Measurements from ENCODE around the gene CCDC150. TPM values are rescaled to one million over a fixed set of nuclear protein-coding genes. Genes with fewer than 3 reads are reported as not detected.
"Not testable (repeated sequence)": the region's sequence is repeated elsewhere in the genome, so short reads cannot be mapped to it uniquely, and the experiment has no call there.

CCDC150 gene
- total RNA-seq, 2 donors from 2014 or later, result 0.56 to 1.7 TPM

DNA sequence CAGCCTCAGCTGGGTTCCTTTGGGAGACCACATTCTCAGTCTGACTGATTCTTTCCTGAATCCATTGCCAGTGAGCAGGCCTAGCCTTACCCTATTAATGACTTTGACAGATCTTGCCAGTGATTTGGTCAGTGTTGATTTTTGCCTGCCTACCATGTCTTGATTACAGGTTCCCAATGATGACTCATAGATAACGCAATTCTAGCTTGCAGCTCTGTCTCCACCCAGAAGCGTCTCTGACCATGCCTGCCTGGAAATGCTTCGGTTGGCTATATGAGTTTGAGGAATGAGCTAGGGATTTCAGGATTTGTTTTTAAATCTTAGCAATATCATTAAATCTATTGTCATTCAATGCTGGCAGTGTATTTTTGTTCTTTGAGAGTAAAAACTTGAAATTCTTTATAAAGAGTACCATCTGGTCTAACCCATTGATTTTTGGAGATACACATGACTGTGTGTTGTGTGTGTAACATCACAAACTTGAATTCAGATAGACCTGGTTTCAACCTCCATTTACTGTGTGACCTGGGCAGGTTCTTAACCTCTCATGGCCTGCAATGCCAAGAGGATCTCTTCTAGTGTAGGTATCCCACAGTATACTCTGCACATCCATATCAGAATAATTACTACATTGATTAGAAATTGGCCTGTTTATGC lies 57.0 kb downstream of the CCDC150 start:
- intact Hi-C loops (cut with DNase I), result loop anchor here in 1 of 2 donors (2.0 kb wide), 1 partner anchor 38 kb away; no protein-coding TSS in a partner anchor
- no peak for DNase-seq (ENCODE audit: low spot score)

DNA sequence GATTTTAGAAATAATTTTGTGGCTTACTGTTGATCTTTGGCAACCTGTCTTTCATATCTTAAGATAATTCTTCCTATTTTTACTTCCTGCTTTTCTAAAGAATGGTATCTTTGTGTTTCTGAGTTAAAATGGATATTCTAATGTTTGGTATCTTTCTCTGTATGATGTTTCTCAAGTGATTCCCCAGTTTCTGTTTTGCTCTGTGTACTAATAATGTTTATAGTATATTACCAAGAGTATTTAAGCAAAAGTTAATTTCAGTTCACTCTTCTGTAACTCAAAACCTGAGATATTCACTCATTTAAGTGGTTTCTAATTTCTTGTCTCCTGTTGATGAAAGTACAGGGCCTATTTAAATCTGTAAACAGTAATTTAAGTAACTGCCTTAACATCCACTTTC lies 58.3 kb downstream of the CCDC150 start:
- intact Hi-C loops (cut with DNase I), result loop anchor here in 1 of 2 donors (2.0 kb wide), 1 partner anchor 37 kb away; no protein-coding TSS in a partner anchor

DNA sequence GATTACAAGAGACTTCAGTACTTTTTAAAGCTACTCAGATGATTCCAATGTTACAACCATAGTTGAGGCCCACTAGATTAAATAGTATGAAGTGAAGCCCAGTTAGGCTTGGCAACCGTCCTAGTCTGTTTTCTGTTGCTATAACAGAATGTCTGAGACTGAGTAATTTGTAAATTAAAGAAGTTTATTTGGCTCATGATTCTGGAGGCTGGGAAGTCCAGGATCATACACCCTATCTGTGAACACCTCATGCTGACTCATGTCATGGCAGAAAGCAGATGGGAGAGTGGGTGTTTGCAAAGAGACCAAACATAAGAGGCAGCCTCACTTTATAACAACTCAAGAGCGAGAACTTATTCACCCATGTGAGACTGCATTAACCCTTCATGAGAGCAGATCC lies 63.1 kb downstream of the CCDC150 start:
- no peak for DNase-seq (ENCODE audit: low spot score)
- intact Hi-C loops (cut with DNase I), result no loop called here

More for the DNA sequence above, 58.3 kb downstream of the CCDC150 start:
- no peak for DNase-seq (ENCODE audit: low spot score)

DNA sequence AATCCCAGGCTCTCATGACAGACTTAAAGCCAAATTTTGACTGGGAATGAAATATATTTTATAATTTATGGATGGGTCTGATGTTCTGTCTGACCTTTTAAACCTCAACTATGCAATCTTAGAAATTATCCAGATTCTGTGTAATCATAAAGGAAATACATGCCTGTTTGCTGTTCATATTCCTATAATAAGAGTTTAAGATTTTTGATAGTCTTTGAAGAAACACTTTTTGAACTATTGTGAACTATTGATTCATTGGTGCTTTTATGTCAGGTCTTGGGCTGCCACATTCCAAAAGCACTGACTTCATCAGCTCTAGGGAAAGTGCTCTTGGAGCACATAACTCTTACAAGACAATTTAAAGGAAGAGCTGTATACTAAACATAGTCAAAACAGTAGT lies 64.2 kb downstream of the CCDC150 start:
- no peak for DNase-seq (ENCODE audit: low spot score)
- intact Hi-C loops (cut with DNase I), result no loop called here

DNA sequence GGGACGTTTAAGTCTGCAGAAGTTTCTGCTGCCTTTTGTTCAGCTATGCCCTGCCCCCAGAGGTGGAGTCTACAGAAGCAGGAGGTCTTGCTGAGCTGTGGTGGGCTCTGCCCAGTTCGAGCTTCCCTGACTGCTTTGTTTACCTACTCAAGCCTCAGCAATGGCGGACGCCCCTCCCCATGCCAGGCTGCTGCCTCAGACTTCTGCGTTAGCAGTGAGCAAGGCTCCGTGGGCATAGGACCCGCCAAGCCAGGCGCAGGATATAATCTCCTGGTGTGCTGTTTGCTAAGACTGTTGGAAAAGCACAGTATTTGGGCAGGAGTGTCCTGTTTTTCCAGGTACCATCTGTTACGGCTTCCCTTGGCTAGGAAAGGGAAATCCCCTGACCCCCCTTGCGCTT lies 70.5 kb downstream of the CCDC150 start:
- intact Hi-C loops (cut with DNase I); DNase-seq (ENCODE audit: low spot score): not testable (repeated sequence)

DNA sequence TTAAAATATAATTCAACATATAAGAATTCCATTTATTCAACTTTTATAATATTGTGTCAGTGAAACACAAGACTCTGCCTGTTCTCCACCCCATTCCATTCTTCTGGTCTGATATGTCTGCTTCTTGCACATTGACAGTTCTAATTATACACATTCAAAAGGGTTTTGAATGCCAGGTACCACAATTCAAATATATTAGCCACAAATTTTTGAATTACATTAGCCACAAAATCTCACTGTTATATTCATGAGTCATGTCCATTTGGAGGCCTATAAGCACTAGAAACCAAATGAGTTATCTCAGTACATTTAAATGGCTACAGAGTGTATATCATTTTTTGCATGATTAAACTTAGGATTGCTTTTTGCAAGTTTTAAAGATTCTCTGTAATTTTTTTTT lies 72.1 kb downstream of the CCDC150 start:
- intact Hi-C loops (cut with DNase I), result no loop called here
- DNase-seq (ENCODE audit: low spot score), result no peak

DNA sequence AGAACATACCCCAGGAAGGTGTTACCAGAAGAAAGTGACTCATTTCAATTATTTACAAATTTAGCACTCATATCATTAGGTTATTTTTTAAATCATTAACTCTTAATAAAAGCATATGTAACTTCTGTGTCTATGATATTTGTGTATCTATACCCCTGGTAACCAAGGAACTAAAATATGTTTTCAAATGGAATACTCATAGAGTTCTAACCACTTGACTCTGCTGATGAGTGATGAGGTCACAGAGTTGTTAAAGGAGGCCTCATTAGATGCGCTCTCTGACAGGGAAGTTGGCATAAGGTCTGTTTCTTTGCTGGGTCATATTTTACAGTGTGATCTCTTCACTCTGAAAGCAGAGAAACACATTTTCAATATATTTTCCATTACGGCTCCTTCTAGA lies 73.4 kb downstream of the CCDC150 start:
- intact Hi-C loops (cut with DNase I), result no loop called here
- DNase-seq (ENCODE audit: low spot score), result no peak

DNA sequence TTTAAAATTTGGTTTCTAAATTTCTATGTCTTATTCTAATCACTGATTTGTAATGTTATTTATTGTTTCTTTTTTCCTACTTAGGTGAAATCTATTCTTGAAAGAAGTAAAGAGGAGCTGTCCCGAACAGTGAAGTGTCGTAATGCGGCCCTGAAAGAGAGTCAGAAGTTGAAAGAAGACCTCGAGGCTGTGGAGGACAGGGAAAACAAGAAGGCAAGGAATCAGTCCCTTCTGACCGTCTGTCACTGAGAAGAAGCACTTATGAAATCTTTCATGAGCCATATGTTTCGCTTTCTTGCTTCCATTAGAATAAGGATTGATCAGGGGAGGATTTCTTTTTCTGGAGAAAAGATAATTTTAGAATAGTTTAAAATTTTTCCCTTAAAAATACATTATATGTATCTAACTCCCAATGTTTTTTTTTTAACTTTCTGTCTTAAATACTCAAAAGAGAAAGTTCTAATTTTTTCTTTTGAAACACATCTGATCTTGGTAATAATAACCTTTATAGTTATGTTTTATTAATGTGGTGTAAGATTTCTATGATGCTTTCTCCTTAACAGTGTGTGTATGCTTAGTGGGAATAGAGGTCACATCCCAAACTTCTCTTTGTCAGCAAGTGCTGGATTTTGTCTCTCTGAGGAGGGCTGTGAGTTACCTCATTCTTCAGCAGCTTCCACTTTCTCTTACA lies 79.0 kb downstream of the CCDC150 start:
- intact Hi-C loops (cut with DNase I), result no loop called here
- DNase-seq (ENCODE audit: low spot score), result no peak

DNA sequence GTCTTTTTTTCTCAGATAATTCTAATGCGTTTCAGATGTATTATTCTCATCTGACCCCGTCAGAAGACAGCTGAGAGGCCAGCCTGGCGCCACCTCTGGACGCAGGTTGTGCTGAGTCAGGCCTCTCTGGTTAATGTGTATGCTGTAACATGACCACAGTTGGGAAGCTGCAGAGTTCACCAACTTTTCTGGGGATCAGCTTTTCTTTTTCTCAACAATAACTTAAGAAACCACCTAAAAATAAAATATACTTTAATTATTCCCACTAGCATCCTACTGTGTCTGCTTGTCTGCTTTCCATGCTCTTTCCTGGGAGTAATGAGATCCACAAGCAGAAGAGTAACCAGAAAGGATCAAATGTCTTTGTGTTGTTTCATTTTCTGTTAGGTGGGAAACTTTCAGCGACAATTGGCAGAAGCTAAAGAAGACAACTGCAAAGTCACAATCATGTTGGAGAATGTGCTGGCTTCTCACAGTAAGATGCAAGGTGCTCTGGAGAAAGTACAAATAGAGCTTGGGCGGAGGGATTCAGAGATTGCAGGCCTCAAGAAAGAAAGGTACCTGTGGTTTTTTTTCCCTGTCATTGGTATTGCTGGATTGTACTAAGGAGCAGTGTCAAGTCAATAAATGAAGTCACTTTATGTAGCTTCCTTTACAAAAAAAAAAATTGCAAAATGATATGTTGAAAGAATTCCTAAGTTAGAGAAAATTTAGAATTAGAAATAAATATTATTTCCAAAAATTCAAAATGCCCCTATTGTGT lies 79.8 kb downstream of the CCDC150 start:
- no peak for DNase-seq (ENCODE audit: low spot score)
- intact Hi-C loops (cut with DNase I), result no loop called here

DNA sequence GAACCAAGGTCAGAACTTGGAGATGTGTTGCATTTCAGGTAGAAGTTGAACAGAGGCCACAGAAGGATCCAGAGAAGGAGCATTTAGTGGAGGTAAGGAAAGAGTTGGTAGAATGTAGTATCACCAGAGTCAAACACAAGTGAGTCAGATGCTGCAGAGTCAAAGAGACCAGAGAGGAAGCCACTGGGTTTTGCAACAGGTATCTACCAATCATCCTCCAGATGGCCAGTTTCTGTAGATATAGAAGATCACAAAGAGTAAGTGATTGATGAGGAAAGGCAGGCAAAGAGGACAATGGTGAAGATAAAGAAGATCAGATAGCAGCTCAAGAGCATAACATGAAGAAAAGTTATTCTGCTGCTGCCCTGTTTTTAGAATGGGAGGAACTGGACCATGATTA lies 84.1 kb downstream of the CCDC150 start:
- intact Hi-C loops (cut with DNase I), result no loop called here
- DNase-seq (ENCODE audit: low spot score), result no peak

DNA sequence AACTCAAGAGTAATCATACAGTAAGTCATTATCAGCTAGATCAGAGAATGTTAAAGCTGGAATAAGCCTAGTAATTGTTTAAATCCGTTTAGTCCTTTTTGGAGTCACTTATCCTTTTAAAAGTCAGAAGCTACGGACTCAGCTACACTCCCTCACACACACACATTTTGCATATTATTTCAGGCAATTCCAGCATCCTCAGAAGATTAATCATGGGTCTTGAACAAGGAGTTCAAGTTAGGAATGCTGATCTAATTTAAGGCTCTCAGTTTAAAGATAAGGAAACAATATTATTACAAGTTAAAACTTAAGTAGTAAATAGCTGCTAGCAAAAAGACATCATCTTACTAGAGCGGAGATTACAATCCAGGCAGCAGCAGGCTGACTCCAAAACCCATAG lies 85.7 kb downstream of the CCDC150 start:
- no peak for DNase-seq (ENCODE audit: low spot score)
- intact Hi-C loops (cut with DNase I), result no loop called here

DNA sequence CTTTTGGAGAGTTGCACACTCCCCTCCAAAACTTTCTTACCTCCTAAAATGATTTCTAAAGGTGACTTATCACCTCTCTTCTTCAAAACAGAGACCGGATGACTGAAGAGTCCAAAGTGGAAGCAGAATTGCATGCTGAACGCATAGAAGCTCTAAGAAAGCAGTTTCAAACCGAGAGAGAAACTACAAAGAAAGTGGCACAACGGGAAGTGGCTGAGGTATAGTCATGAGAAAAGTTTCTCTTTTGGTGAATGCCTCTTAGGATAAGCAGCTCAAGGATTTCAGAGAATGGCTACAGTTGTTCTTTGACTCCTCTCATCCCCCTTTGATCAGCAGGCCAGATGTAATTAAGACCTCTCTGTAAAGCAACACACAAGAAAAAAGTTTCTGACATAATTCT lies 86.4 kb downstream of the CCDC150 start:
- intact Hi-C loops (cut with DNase I), result no loop called here
- no peak for DNase-seq (ENCODE audit: low spot score)

DNA sequence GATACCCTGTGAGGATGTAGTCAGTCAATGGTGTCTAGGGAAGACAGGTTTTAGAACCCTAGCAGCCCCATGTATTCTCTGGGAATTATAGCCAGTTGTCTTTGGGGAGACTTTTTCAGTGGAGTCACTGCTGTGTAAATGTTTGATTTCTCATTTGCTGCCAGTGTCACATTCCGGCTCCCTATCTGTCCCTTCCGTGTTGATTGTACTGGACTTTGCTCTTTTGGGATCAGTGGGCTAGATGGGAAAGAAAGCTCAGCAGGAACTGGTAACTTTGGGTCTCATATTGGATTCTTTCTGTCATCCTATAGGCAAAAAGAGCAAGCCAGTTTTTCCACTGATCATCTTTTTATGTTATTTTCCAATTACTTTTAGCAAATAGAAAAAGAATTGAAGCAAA lies 89.9 kb downstream of the CCDC150 start:
- no peak for DNase-seq (ENCODE audit: low spot score)
- intact Hi-C loops (cut with DNase I), result no loop called here

DNA sequence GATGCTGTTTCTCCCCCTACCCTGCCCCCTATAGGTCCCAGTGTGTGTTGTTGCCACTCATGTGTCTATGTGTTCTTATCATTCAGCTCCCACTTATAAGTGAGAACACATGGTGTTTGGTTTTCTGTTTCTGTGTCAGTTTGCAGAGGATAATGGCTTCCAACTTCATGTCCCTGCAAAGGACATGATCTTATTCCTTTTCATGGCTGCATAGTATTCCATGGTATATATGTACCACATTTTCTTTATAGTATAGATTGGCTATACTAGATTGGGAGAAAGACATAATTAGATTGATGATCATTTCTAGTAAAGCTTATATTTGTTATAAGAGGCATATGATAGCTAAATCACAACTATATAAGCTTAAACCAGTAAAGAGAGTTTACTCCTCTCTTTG lies 97.1 kb downstream of the CCDC150 start:
- intact Hi-C loops (cut with DNase I); DNase-seq (ENCODE audit: low spot score): not testable (repeated sequence)

DNA sequence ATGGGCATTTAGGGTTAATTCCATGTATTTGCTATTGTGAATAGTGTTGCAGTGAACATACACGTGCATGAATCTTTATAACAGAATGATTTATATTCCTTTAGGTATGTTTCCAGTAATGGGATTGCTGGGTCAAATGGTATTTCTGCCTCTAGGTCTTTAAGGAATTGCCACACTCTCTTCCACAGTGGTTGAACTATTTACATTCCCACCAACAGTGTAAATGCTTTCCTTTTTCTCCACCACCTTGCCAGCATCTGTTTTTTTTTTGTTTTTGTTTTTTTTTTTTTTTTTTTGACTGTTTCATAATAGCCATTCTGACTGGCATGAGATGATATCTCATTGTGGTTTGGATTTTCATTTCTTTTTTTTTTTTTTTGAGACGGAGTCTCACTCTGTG lies 97.5 kb downstream of the CCDC150 start:
- DNase-seq (ENCODE audit: low spot score), result no peak
- intact Hi-C loops (cut with DNase I), result no loop called here

DNA sequence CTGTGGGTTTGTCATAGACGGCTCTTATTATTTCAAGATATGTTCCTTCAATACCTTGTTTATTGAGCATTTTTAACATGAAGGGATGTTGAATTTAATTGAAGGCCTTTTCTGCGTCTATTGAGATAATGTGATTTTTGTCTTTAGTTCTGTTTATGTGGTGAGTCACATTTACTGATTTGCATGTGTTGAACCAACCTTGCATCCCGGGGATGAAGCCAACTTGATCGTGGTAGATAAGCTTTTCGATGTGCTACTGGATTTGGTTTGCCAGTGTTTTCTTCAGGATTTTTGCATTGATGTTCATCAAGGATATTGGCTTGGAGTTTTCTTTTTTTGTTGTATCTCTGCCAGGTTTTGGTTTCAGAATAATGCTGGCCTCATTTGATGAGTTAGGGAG lies 99.5 kb downstream of the CCDC150 start:
- intact Hi-C loops (cut with DNase I), result no loop called here
- no peak for DNase-seq (ENCODE audit: low spot score)

DNA sequence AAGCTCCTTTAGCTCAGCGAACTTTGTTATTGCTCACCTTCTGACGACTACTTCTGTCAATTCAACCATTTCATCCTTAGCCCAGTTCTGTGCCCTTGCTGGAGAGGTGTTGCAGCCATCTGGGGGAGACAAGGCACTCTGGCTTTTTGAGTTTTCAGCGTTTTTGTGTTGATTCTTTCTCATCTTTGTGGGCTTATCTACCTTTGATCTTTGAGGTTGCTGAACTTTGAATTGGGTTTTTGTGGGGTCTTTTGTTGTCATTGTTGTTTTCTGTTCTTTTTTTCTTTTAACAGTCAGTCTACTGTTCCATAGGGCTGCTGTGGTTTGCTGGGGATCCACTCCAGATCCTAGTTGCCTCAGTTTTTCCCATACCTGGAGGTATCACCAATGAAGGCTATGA lies 102.7 kb downstream of the CCDC150 start:
- no peak for DNase-seq (ENCODE audit: low spot score)
- intact Hi-C loops (cut with DNase I), result no loop called here

DNA sequence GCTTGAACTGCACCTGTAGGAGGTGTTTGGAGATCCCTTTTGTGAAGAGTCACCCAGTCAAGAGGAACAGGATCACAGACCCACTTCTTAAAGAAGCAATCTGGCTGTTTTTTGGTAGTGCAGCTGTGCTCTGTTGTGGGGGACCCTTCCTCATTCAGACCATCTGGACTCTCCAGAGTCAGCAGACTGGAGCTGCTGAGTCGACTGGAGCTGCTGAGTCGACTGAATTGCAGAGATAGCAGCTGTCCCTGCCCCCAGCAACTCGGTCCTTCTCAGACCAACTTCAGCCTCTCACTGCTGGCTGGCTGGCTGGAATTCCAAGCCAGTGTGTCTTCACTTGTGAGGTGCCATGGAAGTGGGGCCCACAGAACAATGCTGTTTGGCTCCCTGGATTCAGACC lies 103.2 kb downstream of the CCDC150 start:
- intact Hi-C loops (cut with DNase I), result no loop called here
- no peak for DNase-seq (ENCODE audit: low spot score)

DNA sequence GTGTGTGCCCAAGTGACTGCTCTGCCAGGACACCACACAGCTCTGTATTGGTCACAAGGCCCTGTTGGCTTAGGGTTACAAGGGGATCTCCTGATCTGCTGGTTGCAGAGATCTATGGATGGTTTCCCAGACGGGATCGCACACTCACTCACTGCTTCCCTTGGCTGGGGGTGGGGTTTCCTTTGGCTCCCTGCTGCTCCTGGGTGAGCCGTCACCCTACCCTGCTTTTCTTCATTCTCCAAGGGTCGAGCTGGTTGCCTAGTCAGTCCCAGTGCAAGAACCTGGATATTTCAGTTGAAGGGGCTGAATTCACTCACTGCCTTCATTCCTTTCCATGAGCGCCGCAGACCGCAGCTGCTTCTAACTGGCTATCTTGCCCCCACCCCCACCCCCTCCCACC lies 103.7 kb downstream of the CCDC150 start:
- intact Hi-C loops (cut with DNase I), result no loop called here
- DNase-seq (ENCODE audit: low spot score), result no peak

DNA sequence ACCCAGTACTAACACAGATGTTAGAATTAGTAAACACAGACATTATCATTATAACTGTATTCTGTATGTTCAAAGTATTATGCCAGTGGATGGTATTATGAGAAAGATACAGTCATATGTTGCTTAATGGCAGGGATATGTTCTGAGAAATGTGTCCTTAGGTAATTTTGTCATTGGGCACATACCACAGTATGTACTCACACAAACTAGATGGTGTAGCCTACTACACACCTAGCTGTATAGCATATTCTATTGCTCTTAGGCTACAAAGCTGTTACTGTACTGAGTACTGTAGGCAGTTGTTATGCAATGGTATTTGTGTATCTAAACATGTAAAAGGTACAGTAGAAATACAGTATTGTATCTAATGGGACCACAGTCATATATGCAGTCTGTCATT lies 106.2 kb downstream of the CCDC150 start:
- intact Hi-C loops (cut with DNase I), result no loop called here
- DNase-seq (ENCODE audit: low spot score), result no peak

DNA sequence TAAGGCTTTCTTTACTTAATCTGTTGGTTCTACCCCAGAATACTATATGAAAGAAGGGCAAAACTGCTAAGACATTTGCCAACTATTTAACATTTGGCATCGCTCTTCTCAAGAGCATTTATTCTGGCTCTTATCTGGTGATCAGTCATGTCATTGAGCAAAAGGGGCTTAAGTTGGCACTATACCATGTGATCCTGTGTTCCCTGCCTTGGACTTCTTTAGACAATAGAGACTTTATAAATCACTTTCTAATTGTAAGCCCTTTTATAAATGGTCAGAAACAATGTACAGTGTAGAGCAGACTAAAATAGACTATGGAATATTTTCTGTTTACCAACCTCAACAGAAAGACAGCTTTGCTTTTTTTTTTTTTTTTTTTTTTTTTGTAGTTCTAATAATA lies 107.9 kb downstream of the CCDC150 start:
- no peak for DNase-seq (ENCODE audit: low spot score)
- intact Hi-C loops (cut with DNase I), result no loop called here
